Activated CD4-positive, alpha-beta T cell treated with anti-CD3 and anti-CD28 coated beads for 36 hours (primary cell): ENCODE measurements around the gene THAP3. TPM values are rescaled to one million over a fixed set of nuclear protein-coding genes. Genes with fewer than 3 reads are reported as not detected.

Experiments
- ATAC-seq: fragments of 200-7000 bp; cut with Tn5 transposase; one replicate; pipeline ENCODE4 v1.10.0; 2021; ENCODE audit warnings: mild to moderate bottlenecking, moderate library complexity
- CTCF ChIA-PET: fragments of 350-600 bp; sonication (Branson Sonifier 250); formaldehyde crosslinking; loops from one replicate; lab custom pipeline; 2021; ENCODE audit warnings: antibody characterized with exemption; lab: Charles Lee
- POLR2A ChIA-PET: fragments of 350-600 bp; sonication (Branson Sonifier 250); formaldehyde crosslinking; loops from one replicate; lab custom pipeline; 2021; ENCODE audit warnings: antibody characterized with exemption, inconsistent platforms; lab: Charles Lee
- DNase-seq: peaks from one replicate; pipeline ENCODE4 v3.0.0-alpha.2; 2020
- H3K27ac Mint-ChIP-seq: one replicate; pipeline ENCODE4 v1.8.0; 2021; ENCODE audit warnings: mixed read lengths
- H3K27me3 Mint-ChIP-seq: one replicate; pipeline ENCODE4 v1.8.0; 2021; ENCODE audit warnings: mixed read lengths
- H3K36me3 Mint-ChIP-seq: one replicate; pipeline ENCODE4 v1.8.0; 2021; ENCODE audit warnings: low read depth, mixed read lengths
- H3K4me1 Mint-ChIP-seq: one replicate; pipeline ENCODE4 v1.8.0; 2021; ENCODE audit warnings: mixed read lengths
- H3K4me3 Mint-ChIP-seq: one replicate; pipeline ENCODE4 v1.8.0; 2021; ENCODE audit warnings: mild to moderate bottlenecking, moderate library complexity, mixed read lengths
- H3K9me3 Mint-ChIP-seq: one replicate; pipeline ENCODE4 v1.8.0; 2021; ENCODE audit warnings: low read depth, mixed read lengths
- intact Hi-C, 2 experiments: fragments of 100-400 bp; cut with DNase I in 1 of 2; cut with micrococcal nuclease in 1 of 2; formaldehyde crosslinking; loops; one replicate each; pipeline versions ENCODE4 v1.14.2 to v1.15.1; 2022 to 2024; cut with DNase I, micrococcal nuclease
- total RNA-seq, 2 experiments: library from RNA; stranded (reverse); gene quantifications; one replicate each; pipeline ENCODE4 v1.2.3, GENCODE V29; 2021

The THAP3 gene
- total RNA-seq, 2 experiments from 2014 or later = 19.4 to 22.1 TPM

GRCh38 chr1:6613361-6614018, 11.2 kb upstream of the THAP3 start, which contains the start of gene PHF13:
PHF13 (plus strand) TSS chr1:6613731; CDS start chr1:6614067, 336 bp downstream.
- Mint-ChIP-seq H3K4me3 (peak within 1 kb of the TSS; percentile 80), H3K27ac (peak within 1 kb of the TSS; percentile 87), H3K9me3 (no peaks in the 10 kb centered on the region), H3K27me3 (no peaks in the 10 kb centered on the region), H3K4me1 (peaks cover 20% of the 10 kb centered on the region), H3K36me3 (peaks cover 6% of the 10 kb centered on the region)
- ChIA-PET CTCF (interaction anchor here (1.1 kb wide), 1 partner anchor 12 kb away, joined by 3 read pairs; no protein-coding TSS in a partner anchor), POLR2A (interaction anchor here (0.8 to 1.2 kb wide), 2 partner anchors 9 to 12 kb away, joined by 4 to 6 read pairs; no protein-coding TSS in a partner anchor)
- ATAC-seq (peak; percentile 98), DNase-seq (peak; percentile 100)
- intact Hi-C loops = loop anchor here (1.0 kb wide), 9 partner anchors 10 to 414 kb away; partner anchors contain the start of genes CAMTA1 (in 1 of the 2), DNAJC11 (in 1 of the 2), NOL9 (in 1 of the 2) and RPL22 (in 1 of the 2)

- no peaks in the 10 kb centered on the region for H3K27me3 Mint-ChIP-seq
- intact Hi-C loops = no loop called here
- H3K9me3 Mint-ChIP-seq = no peaks in the 10 kb centered on the region
- ATAC-seq (no peak), DNase-seq (peak; percentile 75)
- CTCF ChIA-PET = interaction anchor here (1.1 kb wide), 1 partner anchor 12 kb away, joined by 3 read pairs; no protein-coding TSS in a partner anchor
- H3K36me3 Mint-ChIP-seq = peaks cover 6% of the 10 kb centered on the region
- peaks cover 20% of the 10 kb centered on the region for H3K4me1 Mint-ChIP-seq
- H3K4me3 Mint-ChIP-seq = peak overlapping the region; percentile 80
- POLR2A ChIA-PET = interaction anchor here (0.8 to 1.2 kb wide), 2 partner anchors 10 to 13 kb away, joined by 4 to 6 read pairs; no protein-coding TSS in a partner anchor
- H3K27ac Mint-ChIP-seq = no peak overlapping the region
Measured at GRCh38 chr1:6614019-6614928, 10.4 kb upstream of the THAP3 start.

GRCh38 chr1:6614929-6615785, 9.5 kb upstream of the THAP3 start:
- intact Hi-C loops = no loop called here
- Mint-ChIP-seq H3K27ac (peak overlapping the region; percentile 83), H3K4me3 (peak overlapping the region; percentile 66), H3K9me3 (no peaks in the 10 kb centered on the region), H3K4me1 (peaks cover 20% of the 10 kb centered on the region), H3K27me3 (no peaks in the 10 kb centered on the region), H3K36me3 (peaks cover 14% of the 10 kb centered on the region)
- DNase-seq (peak; percentile 23), ATAC-seq (no peak)
- ChIA-PET POLR2A (interaction anchor here (0.6 kb wide), 1 partner anchor 34 kb away, joined by 5 read pairs; no protein-coding TSS in a partner anchor), CTCF (interaction anchor here (0.6 to 1.3 kb wide), 4 partner anchors 11 to 150 kb away, joined by 3 to 4 read pairs (median 3); partner anchors contain the start of gene ZBTB48)

- no peak for ATAC-seq
- POLR2A ChIA-PET = interaction anchor here (0.7 kb wide), 2 partner anchors 8 to 39 kb away, joined by 3 to 5 read pairs; partner anchors contain the start of gene ZBTB48
- H3K36me3 Mint-ChIP-seq = peaks cover 37% of the 10 kb centered on the region
- no peak for DNase-seq
- CTCF ChIA-PET = no interaction called here
- intact Hi-C loops = no loop called here
- H3K27ac Mint-ChIP-seq = no peak overlapping the region
- H3K9me3 Mint-ChIP-seq = no peaks in the 10 kb centered on the region
- H3K4me1 Mint-ChIP-seq = peaks cover 12% of the 10 kb centered on the region
- no peaks in the 10 kb centered on the region for H3K27me3 Mint-ChIP-seq
- H3K4me3 Mint-ChIP-seq = no peak overlapping the region
Measured at GRCh38 chr1:6619045-6619444, 5.6 kb upstream of the THAP3 start.

- ChIA-PET CTCF (interaction anchor here (0.8 to 1.4 kb wide), 2 partner anchors 35 to 156 kb away, joined by 3 read pairs; partner anchors contain the start of gene TNFRSF25), POLR2A (interaction anchor here (0.8 to 1.1 kb wide), 2 partner anchors 18 to 163 kb away, joined by 3 to 5 read pairs; no protein-coding TSS in a partner anchor)
- ATAC-seq (no peak), DNase-seq (no peak)
- Mint-ChIP-seq H3K4me3 (no peak overlapping the region), H3K27me3 (no peaks in the 10 kb centered on the region), H3K36me3 (peaks cover 35% of the 10 kb centered on the region), H3K9me3 (no peaks in the 10 kb centered on the region), H3K4me1 (peaks cover 15% of the 10 kb centered on the region), H3K27ac (no peak overlapping the region)
- intact Hi-C loops = no loop called here
Measured at GRCh38 chr1:6621429-6622391, 3.0 kb upstream of the THAP3 start.

GRCh38 chr1:6622396-6623152, 2.1 kb upstream of the THAP3 start:
- intact Hi-C loops = no loop called here
- ChIA-PET POLR2A (interaction anchor here (0.6 to 1.1 kb wide), 2 partner anchors 19 to 76 kb away, joined by 3 to 4 read pairs; no protein-coding TSS in a partner anchor), CTCF (interaction anchor here (0.8 to 1.2 kb wide), 2 partner anchors 36 to 136 kb away, joined by 3 read pairs; no protein-coding TSS in a partner anchor)
- H3K4me1 Mint-ChIP-seq = peaks cover 20% of the 10 kb centered on the region
- DNase-seq = no peak
- no peaks in the 10 kb centered on the region for H3K9me3 Mint-ChIP-seq
- H3K27me3 Mint-ChIP-seq = no peaks in the 10 kb centered on the region
- no peak for ATAC-seq
- peaks cover 42% of the 10 kb centered on the region for H3K36me3 Mint-ChIP-seq
- H3K27ac Mint-ChIP-seq = no peak overlapping the region
- H3K4me3 Mint-ChIP-seq = no peak overlapping the region

- ChIA-PET CTCF (interaction anchor here (0.6 to 1.6 kb wide), 7 partner anchors 9 to 137 kb away, joined by 3 to 7 read pairs (median 3); partner anchors contain the start of genes NOL9, TAS1R1 and ZBTB48), POLR2A (interaction anchor here (0.6 kb wide), 1 partner anchor 75 kb away, joined by 4 read pairs; no protein-coding TSS in a partner anchor)
- H3K4me3 Mint-ChIP-seq = no peak overlapping the region
- H3K27ac Mint-ChIP-seq = no peak overlapping the region
- ATAC-seq (no peak), DNase-seq (no peak)
- H3K9me3 Mint-ChIP-seq = no peaks in the 10 kb centered on the region
- intact Hi-C loops = no loop called here
- peaks cover 44% of the 10 kb centered on the region for H3K36me3 Mint-ChIP-seq
- H3K27me3 Mint-ChIP-seq = no peaks in the 10 kb centered on the region
- H3K4me1 Mint-ChIP-seq = peaks cover 26% of the 10 kb centered on the region
Measured at GRCh38 chr1:6623269-6623965, 1.3 kb upstream of the THAP3 start.

- POLR2A ChIA-PET = no interaction called here
- CTCF ChIA-PET = interaction anchor here (1.1 kb wide), 1 partner anchor 26 kb away, joined by 9 read pairs; no protein-coding TSS in a partner anchor
- Mint-ChIP-seq H3K4me3 (peak overlapping the region; percentile 85), H3K27ac (peak overlapping the region; percentile 78), H3K27me3 (no peaks in the 10 kb centered on the region), H3K36me3 (peaks cover 36% of the 10 kb centered on the region), H3K4me1 (peaks cover 31% of the 10 kb centered on the region), H3K9me3 (no peaks in the 10 kb centered on the region)
- no peak for ATAC-seq
- DNase-seq = peak; percentile 47
- intact Hi-C loops = loop anchor here (1.0 to 5.0 kb wide), 10 partner anchors 12 to 633 kb away; partner anchors contain the start of genes ZBTB48 (in 2 of the 2), CAMTA1 (in 1 of the 2), DNAJC11 (in 1 of the 2) and KLHL21 (in 1 of the 2)
Measured at GRCh38 chr1:6625584-6626149, 999 bp downstream of the THAP3 start.
